H1 (cell line): ENCODE measurements around the gene WSCD2. TPM values are rescaled to one million over a fixed set of nuclear protein-coding genes. Genes with fewer than 3 reads are reported as not detected.

ENCODE experiments used
- CTCF ChIA-PET: fragments of 300-600 bp; sonication (Branson Sonifier 250); formaldehyde crosslinking; loops from one replicate; lab custom pipeline; 2021; ENCODE audit not compliant: partially characterized antibody; lab: Charles Lee
- POLR2A ChIA-PET: fragments of 300-600 bp; sonication (Branson Sonifier 250); formaldehyde crosslinking; loops from one replicate; lab custom pipeline; 2021; ENCODE audit warnings: inconsistent platforms; ENCODE audit not compliant: partially characterized antibody; lab: Charles Lee
- DNase-seq, 2 experiments: peaks; one replicate each; pipeline versions ENCODE4 v3.0.0 to v3.0.0-alpha.2; 2010 to 2022; ENCODE audit warnings: low spot score in 2 of 2, low read depth in 1 of 2, mixed read lengths in 1 of 2
- FAIRE-seq: peaks from 2 replicates; lab custom pipeline; 2011; peaks lifted over from hg19 to GRCh38; lab: Jason Lieb, UNC
- H2AFZ ChIP-seq: 2 replicates; pipeline ENCODE4 v1.8.1; 2012; ENCODE audit warnings: low read length, inconsistent platforms
- H2AK5ac ChIP-seq: 2 replicates; pipeline ENCODE4 v1.6.1; 2013; ENCODE audit warnings: low read depth, low read length
- H2BK120ac ChIP-seq: replicated peaks from 2 replicates; pipeline ENCODE3; 2013; ENCODE audit warnings: low read depth, low read length, inconsistent platforms
- H2BK12ac ChIP-seq: 2 replicates; pipeline ENCODE4 v1.6.1; 2013; ENCODE audit warnings: low read depth, low read length
- H2BK15ac ChIP-seq: 2 replicates; pipeline ENCODE4 v1.6.1; 2013; ENCODE audit warnings: low read length
- H2BK20ac ChIP-seq: 2 replicates; pipeline ENCODE4 v1.6.1; 2013; ENCODE audit warnings: low read length
- H2BK5ac ChIP-seq: 2 replicates; pipeline ENCODE4 v1.6.1; 2013; ENCODE audit warnings: low read depth, low read length
- H3K14ac ChIP-seq: 2 replicates; pipeline ENCODE4 v1.6.1; 2013; ENCODE audit warnings: inconsistent platforms; ENCODE audit not compliant: insufficient read length
- H3K18ac ChIP-seq: 2 replicates; pipeline ENCODE4 v1.6.1; 2013; ENCODE audit warnings: low read length; ENCODE audit errors: extremely low read depth
- H3K23ac ChIP-seq: 2 replicates; pipeline ENCODE4 v1.6.1; 2013; ENCODE audit warnings: inconsistent platforms; ENCODE audit not compliant: insufficient read length
- H3K23me2 ChIP-seq: 2 replicates; pipeline ENCODE4 v1.6.1; 2013; ENCODE audit warnings: low read depth, low read length
- H3K27ac ChIP-seq: 2 replicates; pipeline ENCODE4 v1.6.1; 2011; ENCODE audit warnings: low read depth, low read length, inconsistent platforms
- H3K27me3 ChIP-seq, 4 experiments: replicated peaks in 1 of 4; 1 replicate in 1 of 4; 2 replicates in 3 of 4; pipeline versions ENCODE4 v1.6.1 to v1.8.1; 2011 to 2013; ENCODE audit warnings: low read length in 3 of 4, mild to moderate bottlenecking in 3 of 4, inconsistent platforms in 2 of 4, mixed read lengths in 2 of 4, moderate library complexity in 1 of 4; ENCODE audit not compliant: control insufficient read depth in 3 of 4, insufficient read depth in 3 of 4; ENCODE audit errors: extremely low read depth in 1 of 4
- H3K36me3 ChIP-seq, 4 experiments: 2 replicates each; pipeline versions ENCODE4 v1.6.1 to v1.8.1; 2011 to 2013; ENCODE audit warnings: mild to moderate bottlenecking in 4 of 4, low read length in 3 of 4, moderate library complexity in 2 of 4, control low read depth in 1 of 4, inconsistent platforms in 1 of 4; ENCODE audit not compliant: insufficient read depth in 4 of 4, control insufficient read depth in 2 of 4
- H3K4ac ChIP-seq: replicated peaks from 2 replicates; pipeline ENCODE3; 2013; ENCODE audit warnings: low read length, low read depth, mixed read lengths, inconsistent platforms; ENCODE audit not compliant: insufficient read length
- H3K4me1 ChIP-seq, 4 experiments: replicated peaks in 1 of 4; 1 replicate in 1 of 4; 2 replicates in 3 of 4; pipeline versions ENCODE4 v1.6.1 to v1.8.1; 2011 to 2013; ENCODE audit warnings: low read length in 3 of 4, inconsistent platforms in 2 of 4, mixed read lengths in 1 of 4; ENCODE audit not compliant: insufficient read depth in 4 of 4, control insufficient read depth in 3 of 4
- H3K4me2 ChIP-seq, 2 experiments: 2 replicates each; pipeline versions ENCODE4 v1.6.1 to v1.8.1; 2011 to 2013; ENCODE audit warnings: low read depth in 2 of 2, low read length in 2 of 2, control low read depth in 1 of 2, inconsistent platforms in 1 of 2, mild to moderate bottlenecking in 1 of 2; ENCODE audit not compliant: insufficient read depth in 1 of 2
- H3K4me3 ChIP-seq, 4 experiments: fragments of 200-600, 300-600 bp in 1 of 4; sonication (generic), shearing (Covaris generic), sonication (Bioruptor Twin) in 1 of 4; 2 replicates each; pipeline versions ENCODE4 v1.5.1 to v1.8.1; 2011 to 2016; ENCODE audit warnings: low read length in 4 of 4, low read depth in 3 of 4, control low read depth in 2 of 4, inconsistent platforms in 2 of 4, mild to moderate bottlenecking in 2 of 4, mixed read lengths in 1 of 4, moderate library complexity in 1 of 4; ENCODE audit not compliant: insufficient read depth in 2 of 4; ENCODE audit errors: extremely low read depth in 1 of 4
- H3K56ac ChIP-seq: replicated peaks from 2 replicates; pipeline ENCODE3; 2013; ENCODE audit warnings: low read depth, mild to moderate bottlenecking, mixed read lengths, low read length, inconsistent platforms; ENCODE audit not compliant: insufficient read length
- H3K79me1 ChIP-seq: 2 replicates; pipeline ENCODE4 v1.6.1; 2013; ENCODE audit warnings: low read depth, low read length, control low read depth
- H3K79me2 ChIP-seq, 2 experiments: 2 replicates each; pipeline versions ENCODE4 v1.6.1 to v1.8.1; 2012 to 2013; ENCODE audit warnings: low read length in 2 of 2, mild to moderate bottlenecking in 2 of 2, inconsistent platforms in 1 of 2; ENCODE audit not compliant: insufficient read depth in 2 of 2, control insufficient read depth in 1 of 2
- H3K9ac ChIP-seq, 4 experiments: replicated peaks in 1 of 4; 1 replicate in 1 of 4; 2 replicates in 3 of 4; pipeline versions ENCODE4 v1.6.1 to v1.8.1; 2011 to 2013; ENCODE audit warnings: low read depth in 3 of 4, low read length in 3 of 4, control low read depth in 2 of 4, mild to moderate bottlenecking in 2 of 4, moderate library complexity in 2 of 4, inconsistent platforms in 1 of 4; ENCODE audit errors: extremely low read depth in 1 of 4
- H3K9me3 ChIP-seq, 2 experiments: 2 replicates each; pipeline versions ENCODE4 v1.6.1 to v1.8.1; 2012 to 2013; ENCODE audit warnings: mild to moderate bottlenecking in 2 of 2, moderate library complexity in 2 of 2, control low read depth in 1 of 2, inconsistent platforms in 1 of 2, low read depth in 1 of 2, low read length in 1 of 2, mixed read lengths in 1 of 2; ENCODE audit not compliant: insufficient read depth in 2 of 2
- H4K20me1 ChIP-seq, 2 experiments: replicated peaks in 1 of 2; 2 replicates each; pipeline versions ENCODE3 to v1.8.1; 2011 to 2013; ENCODE audit warnings: inconsistent platforms in 2 of 2, low read length in 2 of 2, mild to moderate bottlenecking in 1 of 2; ENCODE audit not compliant: insufficient read depth in 2 of 2, control insufficient read depth in 1 of 2
- H4K5ac ChIP-seq: 2 replicates; pipeline ENCODE4 v1.6.1; 2013; ENCODE audit warnings: low read length, low read depth, mixed read lengths, inconsistent platforms; ENCODE audit not compliant: insufficient read length
- H4K8ac ChIP-seq: 2 replicates; pipeline ENCODE4 v1.8.0; 2013; ENCODE audit warnings: mild to moderate bottlenecking, moderate library complexity, low read length, inconsistent platforms; ENCODE audit not compliant: insufficient read depth; ENCODE audit errors: extremely low read depth
- H4K91ac ChIP-seq: replicated peaks from 2 replicates; pipeline ENCODE3; 2013; ENCODE audit warnings: low read length, mixed read lengths, inconsistent platforms; ENCODE audit not compliant: insufficient read length
- EGR1 ChIP-seq: IDR thresholded peaks from 2 replicates; pipeline ENCODE4 v1.6.1; 2011; ENCODE audit warnings: low read depth, low read length, borderline replicate concordance
- GTF2F1 ChIP-seq: IDR thresholded peaks from 2 replicates; pipeline ENCODE4 v1.6.1; 2012; ENCODE audit warnings: low read depth, low read length, improper control_type of control experiment, borderline replicate concordance
- HDAC2 ChIP-seq, 2 experiments: fragments of 300-600 bp in 1 of 2; sonication (generic) in 1 of 2; IDR thresholded peaks; 2 replicates each; pipeline ENCODE4 v1.6.1; 2011 to 2012; ENCODE audit warnings: low read depth in 2 of 2, low read length in 2 of 2, mild to moderate bottlenecking in 2 of 2, moderate library complexity in 2 of 2, borderline replicate concordance in 1 of 2, inconsistent platforms in 1 of 2
- POLR2AphosphoS5 ChIP-seq: IDR thresholded peaks from 2 replicates; pipeline ENCODE4 v1.6.1; 2011; ENCODE audit warnings: low read depth, low read length
- SIN3A ChIP-seq, 2 experiments: IDR thresholded peaks in 1 of 2; conservative IDR thresholded peaks in 1 of 2; 2 replicates each; pipeline ENCODE4 v1.6.1; 2011 to 2012; ENCODE audit warnings: low read length in 2 of 2, improper control_type of control experiment in 1 of 2, low read depth in 1 of 2, mild to moderate bottlenecking in 1 of 2
- SP2 ChIP-seq: IDR thresholded peaks from 2 replicates; pipeline ENCODE4 v1.6.1; 2012; ENCODE audit warnings: mild to moderate bottlenecking, low read length, inconsistent platforms
- SRF ChIP-seq: IDR thresholded peaks from 2 replicates; pipeline ENCODE4 v1.6.1; 2011; ENCODE audit warnings: mild to moderate bottlenecking, low read depth, low read length, moderate library complexity
- TEAD4 ChIP-seq: IDR thresholded peaks from 2 replicates; pipeline ENCODE4 v1.6.1; 2012; ENCODE audit warnings: low read depth, low read length, inconsistent platforms, mixed read lengths
- YY1 ChIP-seq: IDR thresholded peaks from 2 replicates; pipeline ENCODE4 v1.6.1; 2011; ENCODE audit warnings: low read depth, mild to moderate bottlenecking, low read length
- WGBS, 2 experiments: shearing (Covaris generic) in 1 of 2; methylation state at CpG; one replicate each; pipeline versions ENCODE4 v1.1.6 to v1.1.7; 2013 to 2015; ENCODE audit warnings: low lambda C conversion rate in 2 of 2, mixed read lengths in 2 of 2, inconsistent platforms in 1 of 2, low coverage in 1 of 2, missing lambda C conversion rate in 1 of 2; ENCODE audit not compliant: insufficient replicate concordance in 2 of 2, insufficient coverage in 1 of 2, insufficient read length in 1 of 2; ENCODE audit errors: extremely low coverage in 1 of 2, missing lambda C conversion rate in 1 of 2; 5-methylcytosine and 5-hydroxymethylcytosine counted together
- polyA plus RNA-seq, 7 experiments: library from polyadenylated mRNA; depleted of rRNA in 3 of 7; stranded (reverse) in 5 of 7; unstranded in 2 of 7; fragments of >200 nt in 5 of 7; fragments of 200-250 nt in 2 of 7; gene quantifications; 1 replicate in 5 of 7; 2 replicates in 1 of 7; 4 replicates in 1 of 7; pipeline versions ENCODE4 v1.2.1 to v1.2.3, GENCODE V29; 2011 to 2013; ENCODE audit warnings: missing spikeins in 2 of 7, mixed read lengths in 2 of 7
- total RNA-seq: library from RNA; stranded (reverse); fragmentation: NEBNext Ultra II Directional; extraction: Animal tissue kit (Norgen Biotek cat#: 25700); gene quantifications from 2 replicates; pipeline ENCODE4 v1.2.1, GENCODE V29; 2021
- TF ChIP-seq, protein P1 (sequence below): IDR thresholded peaks from 2 replicates; pipeline ENCODE4 v1.6.1; 2011; ENCODE audit warnings: low read depth, mild to moderate bottlenecking, low read length; ENCODE audit not compliant: insufficient read depth
- TF ChIP-seq, protein P2 (sequence below), 3 experiments: IDR thresholded peaks; 1 replicate in 2 of 3; 2 replicates in 1 of 3; pipeline versions ENCODE4 v1.5.1 to v1.6.1; 2011; ENCODE audit warnings: low read length in 3 of 3, mild to moderate bottlenecking in 3 of 3, inconsistent platforms in 2 of 3, low read depth in 1 of 3, moderate library complexity in 1 of 3; ENCODE audit not compliant: insufficient read depth in 1 of 3; ENCODE audit errors: control extremely low read depth in 1 of 3

The WSCD2 gene
- total and polyA plus RNA-seq, 2 of the 8 experiments (the other 6 are each of a cell fraction or from before 2014, with no cell fraction given): 1.3 to 2.2 TPM

DNA sequence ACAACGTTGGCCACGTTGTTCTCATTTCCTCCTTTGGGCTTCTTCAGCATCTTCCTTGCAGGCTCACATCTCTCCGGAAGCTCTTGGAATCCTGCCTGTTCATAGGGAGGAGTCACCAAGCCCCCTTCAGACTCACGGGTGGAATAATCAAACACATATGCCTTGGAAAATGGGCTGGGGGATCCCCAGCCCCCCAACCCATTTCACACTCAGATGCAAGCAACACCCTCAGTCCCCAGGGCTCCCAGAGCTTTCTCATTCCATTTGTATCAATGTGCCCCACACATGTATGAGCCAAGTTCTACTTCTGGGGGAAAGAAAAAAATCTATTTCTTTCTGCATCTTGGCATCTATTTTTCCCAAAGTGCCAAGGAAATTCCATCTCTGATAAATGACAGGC is 33.1 kb downstream of the WSCD2 start:
- Histone ChIP-seq H3K9ac (peak overlapping the region in 1 of 4 experiments; percentile 36; a peak in 1 of 7 replicates), H3K4ac (no peak overlapping the region), H3K14ac (no peak overlapping the region), H2BK120ac (no peak overlapping the region), H3K4me3 (no peak overlapping the region), H3K23me2 (no peaks in the 10 kb centered on the region), H3K79me1 (no peaks in the 10 kb centered on the region), H3K56ac (no peak overlapping the region), H4K20me1 (no peaks in the 10 kb centered on the region), H2BK5ac (no peak overlapping the region; the same call in 1 of the 2 replicates), H2AK5ac (no peak overlapping the region), H2AFZ (no peak overlapping the region), H2BK20ac (no peak overlapping the region), H2BK12ac (no peak overlapping the region), H4K91ac (no peak overlapping the region), H4K8ac (no peak overlapping the region), H3K4me1 (0 out of 7 replicates have a peak, but pooled peaks cover 0 to 4% (median 0%) of the 10 kb centered on the region in 4 experiments), H3K36me3 (no peaks in the 10 kb centered on the region), H4K5ac (no peak overlapping the region), H3K9me3 (no peaks in the 10 kb centered on the region), H2BK15ac (no peak overlapping the region), H3K23ac (no peak overlapping the region), H3K27ac (no peak overlapping the region), H3K27me3 (no peaks in the 10 kb centered on the region), H3K18ac (no peak overlapping the region), H3K4me2 (no peak overlapping the region), H3K79me2 (no peaks in the 10 kb centered on the region)
- POLR2A ChIA-PET: no interaction called here
- no peak for FAIRE-seq
- no peak for DNase-seq
- CTCF ChIA-PET: interaction anchor here (0.5 to 1.9 kb wide), 5 partner anchors 9 to 295 kb away, joined by 3 to 6 read pairs (median 3); no protein-coding TSS in a partner anchor
- WGBS, 2 experiments: 92% methylated on average over 4 of the region's 4 CpGs; no CpG with 5 or more reads in 1 of the 2 experiments
- TF ChIP-seq SP2: no peak
- TF ChIP-seq SIN3A (conservative IDR thresholded peaks at IDR 0.05 in 1 of 2, IDR thresholded peaks at IDR 0.05 in 1 of 2; ENCODE audit: low read depth in 1 of 2, low read length in 2 of 2): no peak
- TF ChIP-seq GTF2F1: no peak
- TF ChIP-seq, protein P1, sequence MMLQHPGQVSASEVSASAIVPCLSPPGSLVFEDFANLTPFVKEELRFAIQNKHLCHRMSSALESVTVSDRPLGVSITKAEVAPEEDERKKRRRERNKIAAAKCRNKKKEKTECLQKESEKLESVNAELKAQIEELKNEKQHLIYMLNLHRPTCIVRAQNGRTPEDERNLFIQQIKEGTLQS: no peak
- TF ChIP-seq HDAC2 (IDR thresholded peaks at IDR 0.05; ENCODE audit: borderline replicate concordance in 1 of 2, low read depth in 2 of 2, low read length in 2 of 2): no peak
- TF ChIP-seq EGR1: no peak
- TF ChIP-seq, protein P2, sequence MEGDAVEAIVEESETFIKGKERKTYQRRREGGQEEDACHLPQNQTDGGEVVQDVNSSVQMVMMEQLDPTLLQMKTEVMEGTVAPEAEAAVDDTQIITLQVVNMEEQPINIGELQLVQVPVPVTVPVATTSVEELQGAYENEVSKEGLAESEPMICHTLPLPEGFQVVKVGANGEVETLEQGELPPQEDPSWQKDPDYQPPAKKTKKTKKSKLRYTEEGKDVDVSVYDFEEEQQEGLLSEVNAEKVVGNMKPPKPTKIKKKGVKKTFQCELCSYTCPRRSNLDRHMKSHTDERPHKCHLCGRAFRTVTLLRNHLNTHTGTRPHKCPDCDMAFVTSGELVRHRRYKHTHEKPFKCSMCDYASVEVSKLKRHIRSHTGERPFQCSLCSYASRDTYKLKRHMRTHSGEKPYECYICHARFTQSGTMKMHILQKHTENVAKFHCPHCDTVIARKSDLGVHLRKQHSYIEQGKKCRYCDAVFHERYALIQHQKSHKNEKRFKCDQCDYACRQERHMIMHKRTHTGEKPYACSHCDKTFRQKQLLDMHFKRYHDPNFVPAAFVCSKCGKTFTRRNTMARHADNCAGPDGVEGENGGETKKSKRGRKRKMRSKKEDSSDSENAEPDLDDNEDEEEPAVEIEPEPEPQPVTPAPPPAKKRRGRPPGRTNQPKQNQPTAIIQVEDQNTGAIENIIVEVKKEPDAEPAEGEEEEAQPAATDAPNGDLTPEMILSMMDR (IDR thresholded peaks at IDR 0.05; ENCODE audit: control extremely low read depth in 1 of 3, insufficient read depth in 1 of 3, low read depth in 1 of 3, low read length in 3 of 3): no peak
- no peak for TF ChIP-seq TEAD4
- no peak for TF ChIP-seq POLR2AphosphoS5
- TF ChIP-seq SRF: no peak
- no peak for TF ChIP-seq YY1
